Ramos (cell line): ENCODE measurements around the gene TGFB1.
"Not testable (repeated sequence)": the region's sequence is repeated elsewhere in the genome, so short reads cannot be mapped to it uniquely, and the experiment has no call there.

ENCODE experiments used
- in situ Hi-C: fragments of 300-500 bp; cut with MboI; formaldehyde crosslinking; loops from one replicate; pipeline ENCODE4 v1.14.3; 2022; ENCODE audit warnings: low sequenced_read_pairs; ENCODE audit not compliant: unreplicated experiment

The TGFB1 gene

GRCh38 chr19:41353466-41354342, at the start of gene TGFB1:
Gene TGFB1, minus strand, starts transcription at chr19:41353922. Its CDS starts 878 bp downstream, at chr19:41353044.
- in situ Hi-C loops, result no loop called here

DNA sequence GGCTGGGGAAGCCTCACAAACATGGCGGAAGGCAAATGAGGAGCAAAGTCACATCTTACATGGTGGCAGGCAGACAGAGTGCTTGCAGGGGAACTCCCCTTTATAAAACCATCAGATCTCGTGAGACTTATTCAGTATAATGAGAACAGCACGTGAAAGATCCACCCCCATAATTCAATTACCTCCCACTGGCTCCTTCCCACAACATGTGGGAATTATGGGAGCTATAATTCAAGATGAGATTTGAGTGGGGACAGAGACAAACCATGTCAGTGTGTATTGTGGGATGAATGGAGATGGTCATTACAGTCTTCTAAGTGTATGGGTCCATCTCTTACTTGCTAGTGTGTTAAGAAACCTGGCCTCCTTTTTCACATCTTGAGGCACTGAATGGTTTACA, 48.3 kb upstream of the TGFB1 start:
- in situ Hi-C loops, result no loop called here

DNA sequence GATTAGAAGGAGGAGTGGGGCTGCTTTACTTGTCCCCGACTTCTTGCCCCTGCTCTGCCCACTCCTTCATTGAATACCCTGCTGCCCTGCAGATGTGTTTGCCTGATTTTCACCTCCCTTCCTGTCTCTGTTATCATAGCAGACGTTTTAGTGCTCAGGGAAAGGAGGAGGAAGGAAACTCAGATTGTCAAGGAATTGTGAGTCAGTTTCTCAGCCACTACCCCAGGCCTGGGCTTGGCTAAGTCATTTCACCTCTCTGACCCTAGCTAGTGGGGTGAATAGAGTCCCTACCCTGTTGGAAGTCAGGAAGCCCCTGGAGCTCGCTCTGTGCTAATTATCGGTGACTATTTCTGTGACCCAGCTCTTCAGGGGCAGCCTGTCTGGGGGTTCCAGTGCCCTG, 47.8 kb upstream of the TGFB1 start:
- in situ Hi-C loops, result no loop called here

- in situ Hi-C loops, result no loop called here
These were observed 45.8 kb upstream of the TGFB1 start for GRCh38 chr19:41399525-41399924.

- in situ Hi-C loops, result no loop called here
These were observed 45.4 kb upstream of the TGFB1 start for GRCh38 chr19:41399091-41399490.

- in situ Hi-C loops, result no loop called here
These were observed 44.9 kb upstream of the TGFB1 start for GRCh38 chr19:41398598-41398997.

DNA sequence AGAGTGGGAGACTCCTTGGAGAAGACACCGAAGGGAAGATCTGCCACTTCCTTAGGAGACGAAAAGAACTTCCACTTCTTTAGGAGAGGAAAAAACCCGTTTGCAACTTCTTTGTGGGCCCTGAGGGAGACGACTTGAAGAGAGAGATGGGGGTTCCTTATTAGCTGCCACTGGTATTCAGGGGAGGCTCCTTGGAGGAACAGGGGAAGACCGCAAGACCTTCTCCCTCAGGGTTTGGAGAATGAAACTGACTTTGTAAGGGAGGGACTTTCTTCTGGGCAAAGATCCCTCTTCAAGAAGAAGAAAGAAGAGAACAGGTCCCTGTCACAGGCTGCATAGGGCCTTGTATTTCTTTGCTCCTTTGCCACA, 44.3 kb upstream of the TGFB1 start:
- in situ Hi-C loops, result no loop called here

GRCh38 chr19:41397086-41398049, 43.6 kb upstream of the TGFB1 start, which contains the start of the genes BCKDHA and EXOSC5:
Gene BCKDHA, plus strand, starts transcription at chr19:41397818. Its CDS starts 10 bp downstream, at chr19:41397828.
Gene EXOSC5, minus strand, starts transcription at chr19:41397359. Its CDS starts 31 bp downstream, at chr19:41397328.
- in situ Hi-C loops, result no loop called here

DNA sequence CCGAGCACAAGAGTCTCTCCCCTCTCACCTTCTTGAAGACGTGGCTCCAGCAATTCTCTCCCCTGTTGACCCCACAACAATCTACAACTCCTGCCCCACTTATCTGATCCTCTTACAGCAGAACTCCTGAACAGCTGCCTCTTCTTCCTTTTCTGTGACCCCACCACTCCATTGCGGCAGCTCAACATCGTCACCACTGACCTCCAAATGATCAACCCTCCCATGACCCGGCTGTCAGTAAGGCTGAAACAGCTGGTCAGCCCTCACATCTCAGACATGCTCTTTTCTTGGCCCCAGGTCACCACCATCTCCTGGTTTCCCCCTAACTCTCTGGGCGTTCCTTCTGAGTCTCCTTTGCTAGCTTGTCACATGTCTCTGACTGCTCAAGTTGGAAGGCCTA, 41.6 kb upstream of the TGFB1 start:
- in situ Hi-C loops, result no loop called here

DNA sequence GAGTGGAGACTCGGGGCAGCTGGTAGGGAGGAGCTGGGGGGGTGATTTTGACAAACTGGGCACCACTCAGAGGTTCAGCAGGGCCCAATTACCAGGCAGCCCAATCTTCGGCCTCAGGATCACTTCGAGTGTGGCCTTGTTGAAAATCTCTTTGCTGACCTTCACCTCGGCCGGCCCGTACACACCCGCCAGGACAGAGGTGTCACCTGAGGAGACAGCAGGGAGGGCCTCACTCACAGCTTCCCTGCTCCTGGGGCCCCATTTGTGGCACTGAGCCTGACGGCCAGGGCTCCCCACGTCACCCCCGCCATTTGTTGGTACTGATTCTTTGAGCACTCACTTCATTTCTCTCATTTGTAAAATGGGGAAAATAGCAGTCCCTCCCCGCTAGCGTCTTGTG, 39.1 kb upstream of the TGFB1 start:
- in situ Hi-C loops, result no loop called here

GRCh38 chr19:41391618-41392017, 37.9 kb upstream of the TGFB1 start:
- in situ Hi-C loops, result no loop called here

DNA sequence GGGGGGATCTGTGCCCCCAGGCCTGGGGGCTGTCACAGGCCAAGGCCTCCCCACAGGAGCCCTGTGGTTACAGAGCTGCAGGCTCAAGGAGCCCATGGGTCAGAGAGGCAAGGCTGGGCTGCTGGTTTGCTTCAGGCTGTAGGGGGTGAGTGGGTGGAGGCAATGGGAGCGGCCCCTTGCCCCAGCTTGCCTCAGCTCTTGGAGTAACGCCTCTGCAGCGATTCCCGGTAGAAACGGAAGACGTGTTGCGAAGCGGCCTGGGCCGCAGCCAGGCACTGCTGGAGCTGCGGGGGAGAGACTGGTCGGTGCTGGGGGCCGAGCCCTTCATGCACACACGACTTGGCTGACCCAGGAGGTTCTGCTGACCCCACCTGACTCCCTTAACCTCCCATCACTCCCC, 32.7 kb upstream of the TGFB1 start:
- in situ Hi-C loops, result no loop called here

- in situ Hi-C loops, result no loop called here
These were observed 30.6 kb upstream of the TGFB1 start for GRCh38 chr19:41384351-41384750.

DNA sequence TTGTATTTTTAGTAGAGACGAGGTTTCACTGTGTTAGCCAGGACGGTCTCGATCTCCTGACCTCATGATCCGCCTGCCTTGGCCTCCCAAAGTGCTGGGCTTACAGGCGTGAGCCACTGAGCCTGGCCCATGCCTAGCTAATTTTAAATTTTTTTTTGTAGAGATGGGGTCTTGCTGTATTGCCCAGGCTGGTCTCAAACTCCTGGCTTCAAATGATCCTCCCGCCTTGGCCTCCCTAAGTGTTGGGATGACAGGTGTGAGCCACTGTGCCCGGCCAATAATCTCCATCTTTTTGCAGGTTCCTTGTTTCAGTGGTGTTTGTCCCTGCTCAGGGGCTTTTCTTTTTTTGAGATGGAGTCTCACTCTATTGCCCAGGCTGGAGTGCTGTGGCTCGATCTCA, 27.8 kb upstream of the TGFB1 start:
- in situ Hi-C loops, result not testable (repeated sequence)

DNA sequence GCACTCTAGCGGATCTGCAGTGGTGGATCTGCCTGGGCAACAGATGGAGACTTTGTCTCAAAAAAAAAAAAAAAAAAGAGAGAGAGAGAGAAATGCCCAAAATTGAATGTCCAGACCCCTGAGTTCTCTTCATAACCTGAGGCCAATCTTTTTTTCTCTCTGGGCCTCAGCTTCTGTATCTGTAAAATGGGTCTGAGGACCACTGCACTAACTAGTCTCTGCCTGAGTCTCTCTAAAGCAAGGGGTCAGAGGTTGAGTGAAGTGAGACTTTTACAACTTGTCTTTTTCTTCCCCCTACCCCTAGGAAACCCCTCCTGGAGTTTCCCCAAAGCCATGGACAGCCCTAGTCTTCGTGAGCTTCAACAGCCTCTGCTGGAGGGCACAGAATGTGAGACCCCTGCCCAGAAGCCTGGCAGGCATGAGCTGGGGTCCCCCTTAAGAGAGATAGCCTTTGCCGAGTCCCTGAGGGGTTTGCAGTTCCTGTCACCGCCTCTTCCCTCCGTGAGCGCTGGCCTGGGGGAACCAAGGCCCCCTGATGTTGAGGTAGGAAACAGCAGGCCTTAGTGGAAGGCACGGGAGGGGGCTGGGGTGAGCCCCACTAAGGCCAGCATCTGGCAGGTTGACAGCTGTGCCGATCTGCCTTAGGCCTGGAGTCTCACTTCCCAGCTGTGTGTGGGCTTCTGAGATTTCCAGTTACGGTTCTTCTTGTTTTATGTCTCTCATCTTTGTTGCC, 24.4 kb upstream of the TGFB1 start:
- in situ Hi-C loops, result no loop called here

GRCh38 chr19:41376998-41377365, 23.3 kb upstream of the TGFB1 start:
- in situ Hi-C loops, result no loop called here

DNA sequence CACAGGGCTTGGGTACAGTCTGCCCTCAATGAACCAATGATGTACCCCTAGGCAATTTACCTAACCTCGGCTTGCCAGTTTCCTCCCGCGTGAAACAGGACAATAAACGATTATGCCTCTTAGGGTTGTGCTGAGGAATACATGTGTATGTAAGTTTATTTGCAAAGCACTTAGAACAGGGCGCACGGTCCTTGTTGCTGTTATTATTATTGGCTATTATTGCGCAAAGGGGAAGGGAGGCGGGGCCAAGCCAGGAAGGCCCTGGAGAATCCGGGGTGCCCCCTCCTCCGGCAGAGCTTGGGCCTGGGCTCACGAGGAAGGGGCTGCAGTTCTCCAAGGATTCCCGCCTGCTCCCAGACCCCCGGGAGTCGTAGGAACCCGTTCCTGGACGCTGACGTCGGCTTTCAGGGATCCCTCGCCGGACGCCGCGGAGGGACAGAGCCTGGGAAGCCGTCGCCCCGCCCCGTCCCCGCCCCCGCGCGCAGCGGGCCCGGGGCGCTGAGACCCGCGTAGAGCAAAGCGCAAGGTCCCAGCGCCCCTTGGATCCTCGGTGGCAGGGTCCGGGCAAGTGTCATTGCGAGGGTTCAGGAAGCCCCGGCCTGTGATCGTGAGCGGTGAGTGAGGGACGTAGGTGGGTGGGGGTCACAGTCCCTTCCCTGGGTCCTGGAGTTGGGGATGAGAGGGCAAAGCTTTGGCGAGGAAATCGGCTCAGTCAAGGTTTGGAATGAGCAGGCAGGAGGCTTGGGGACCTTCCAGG, 22.7 kb upstream of the TGFB1 start, which contains the start of gene TMEM91:
Gene TMEM91 (plus strand): TSS at position 293 of the 757 bp plus-strand sequence. CDS start 1,777 bp downstream, outside the sequence.
- in situ Hi-C loops, result no loop called here

DNA sequence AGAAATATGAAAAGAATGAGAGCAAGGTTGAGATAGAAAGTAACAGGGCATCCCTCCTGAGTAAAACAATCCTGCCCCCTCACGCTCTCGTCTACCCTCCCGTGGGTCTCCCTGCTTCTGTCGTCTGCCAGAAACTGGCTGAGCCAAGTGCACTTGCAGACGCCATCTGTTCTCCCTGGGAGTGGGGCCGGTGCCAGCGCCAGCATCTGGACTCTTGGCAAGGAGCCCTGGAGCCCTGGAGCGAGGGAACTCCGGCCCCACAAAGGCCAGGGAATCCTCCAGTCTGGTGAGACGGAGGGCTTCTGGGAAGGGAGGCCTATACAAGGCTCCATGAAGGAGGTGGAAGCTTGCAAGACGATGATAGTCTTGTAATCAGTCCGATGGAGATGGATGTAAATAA, 20.3 kb upstream of the TGFB1 start:
- in situ Hi-C loops, result no loop called here

- in situ Hi-C loops, result no loop called here
These were observed 18.8 kb upstream of the TGFB1 start for GRCh38 chr19:41372501-41372900.
